Parathyroid adenoma (tissue), 2 donors: ENCODE data around the gene MRPS7.

Experiments
- H2AFZ ChIP-seq: fragments of 300-600 bp; sonication (generic); one replicate; pipeline ENCODE4 v1.7.0; 2017; ENCODE audit warnings: antibody characterized with exemption, mild to moderate bottlenecking
- H3K27ac ChIP-seq: fragments of 300-600 bp; sonication (generic); one replicate; pipeline ENCODE4 v1.7.0; 2017
- H3K27me3 ChIP-seq: fragments of 300-600 bp; sonication (generic); one replicate; pipeline ENCODE4 v1.7.0; 2017; ENCODE audit warnings: low read length; ENCODE audit not compliant: control insufficient read depth, insufficient read depth
- H3K36me3 ChIP-seq: fragments of 300-600 bp; sonication (generic); one replicate; pipeline ENCODE4 v1.7.0; 2017; ENCODE audit warnings: low read length; ENCODE audit not compliant: control insufficient read depth, insufficient read depth
- H3K4me1 ChIP-seq: fragments of 300-600 bp; sonication (generic); one replicate; pipeline ENCODE4 v1.7.0; 2017; ENCODE audit warnings: control low read depth
- H3K4me2 ChIP-seq: fragments of 300-600 bp; sonication (generic); one replicate; pipeline ENCODE4 v1.7.0; 2017; ENCODE audit warnings: low read length
- H3K4me3 ChIP-seq: fragments of 300-600 bp; sonication (generic); one replicate; pipeline ENCODE4 v1.7.0; 2017; ENCODE audit warnings: low read depth, low read length
- H3K79me2 ChIP-seq: fragments of 300-600 bp; sonication (generic); one replicate; pipeline ENCODE4 v1.7.0; 2017; ENCODE audit warnings: control low read depth
- H3K9ac ChIP-seq: fragments of 300-600 bp; sonication (generic); one replicate; pipeline ENCODE4 v1.7.0; 2017; ENCODE audit warnings: mild to moderate bottlenecking
- H3K9me3 ChIP-seq: fragments of 300-600 bp; sonication (generic); one replicate; pipeline ENCODE4 v1.7.0; 2017; ENCODE audit warnings: low read length; ENCODE audit not compliant: control insufficient read depth
- CTCF ChIP-seq: fragments of 300-600 bp; sonication (generic); IDR thresholded peaks from one replicate; pipeline ENCODE4 v1.7.0; 2017; ENCODE audit warnings: antibody characterized with exemption, mild to moderate bottlenecking
- donor health status: primary hyperparathyroidism.

Gene MRPS7

DNA sequence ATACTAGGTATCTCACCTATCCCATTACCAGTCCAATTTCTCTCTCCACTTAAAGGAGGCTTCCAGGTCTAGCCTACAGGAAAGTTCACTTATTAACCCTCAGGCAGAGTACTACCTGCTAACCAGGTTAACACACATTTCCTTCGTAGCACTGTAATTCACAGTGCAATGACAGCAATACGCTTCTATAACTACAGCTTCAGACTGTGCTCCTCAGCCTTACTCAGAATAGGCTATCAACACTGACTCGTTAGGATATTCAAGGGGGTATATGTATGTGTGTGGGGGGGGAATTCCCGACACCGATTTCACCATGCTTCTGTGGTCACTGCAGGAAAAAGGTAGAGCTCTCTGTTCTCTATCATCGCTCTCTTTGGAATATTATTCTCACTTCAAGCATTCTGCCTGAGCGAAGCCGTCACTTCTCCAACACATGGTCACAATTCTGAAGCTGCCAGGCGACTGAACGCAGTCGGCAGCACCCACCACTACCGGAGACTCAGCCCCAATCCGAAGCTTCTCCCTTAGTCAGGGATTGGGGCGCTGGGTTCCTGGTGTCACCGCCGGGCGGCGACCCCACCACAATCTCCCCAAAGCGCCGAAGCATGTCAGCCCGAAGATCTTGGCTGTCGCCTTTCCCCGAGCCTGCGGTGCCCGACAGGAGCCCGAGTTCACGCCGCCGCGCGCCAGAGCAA is 891 bp upstream of the MRPS7 start:
- Histone ChIP-seq H3K4me3 (peak overlapping the region; percentile 95), H3K27me3 (no peaks in the 10 kb centered on the region), H3K36me3 (no peaks in the 10 kb centered on the region), H3K4me1 (peaks cover 16% of the 10 kb centered on the region), H3K4me2 (peak overlapping the region; percentile 97), H3K27ac (peak overlapping the region; percentile 98), H3K79me2 (peaks cover 54% of the 10 kb centered on the region), H2AFZ (peak overlapping the region; percentile 92), H3K9me3 (no peaks in the 10 kb centered on the region), H3K9ac (peak overlapping the region; percentile 92)
- TF ChIP-seq CTCF, result no peak

DNA sequence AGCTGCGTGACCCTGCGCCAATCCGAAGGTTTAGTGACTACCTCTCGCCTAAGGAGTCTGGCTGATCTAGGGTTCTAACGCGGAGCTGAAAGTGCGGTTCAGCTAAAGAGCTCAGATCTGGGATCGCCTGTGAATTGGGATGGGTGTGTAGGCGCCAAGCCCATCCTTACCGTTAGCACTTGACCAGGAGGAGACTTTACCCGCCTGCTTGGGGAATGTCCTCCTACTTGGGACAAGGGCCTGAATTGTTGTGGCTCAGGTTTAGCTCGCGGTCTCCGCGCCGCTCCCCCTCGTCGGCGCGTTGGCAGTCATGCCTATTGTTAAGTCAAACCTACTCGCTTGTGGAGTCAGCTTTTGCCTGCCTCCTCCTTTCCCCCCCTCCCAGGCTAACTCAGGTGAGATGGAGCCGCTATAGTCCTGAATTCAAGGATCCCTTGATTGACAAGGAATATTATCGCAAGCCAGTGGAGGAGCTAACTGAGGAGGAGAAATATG is 480 bp downstream of the MRPS7 start:
- H2AFZ ChIP-seq, result peak overlapping the region; percentile 92
- no peaks in the 10 kb centered on the region for H3K27me3 ChIP-seq
- H3K9me3 ChIP-seq, result no peaks in the 10 kb centered on the region
- peaks cover 16% of the 10 kb centered on the region for H3K4me1 ChIP-seq
- H3K79me2 ChIP-seq, result peaks cover 49% of the 10 kb centered on the region
- no peak for TF ChIP-seq CTCF
- H3K27ac ChIP-seq, result peak overlapping the region; percentile 98
- H3K4me3 ChIP-seq, result peak overlapping the region; percentile 95
- H3K9ac ChIP-seq, result peak overlapping the region; percentile 92
- H3K36me3 ChIP-seq, result no peaks in the 10 kb centered on the region
- H3K4me2 ChIP-seq, result peak overlapping the region; percentile 97

GRCh38 chr17:75263055-75263454 is 1.4 kb downstream of the MRPS7 start:
- peak overlapping the region; percentile 97 for H3K4me2 ChIP-seq
- H3K9ac ChIP-seq, result no peak overlapping the region
- no peaks in the 10 kb centered on the region for H3K36me3 ChIP-seq
- no peak overlapping the region for H3K27ac ChIP-seq
- H3K79me2 ChIP-seq, result peaks cover 42% of the 10 kb centered on the region
- TF ChIP-seq CTCF, result no peak
- no peaks in the 10 kb centered on the region for H3K27me3 ChIP-seq
- no peaks in the 10 kb centered on the region for H3K9me3 ChIP-seq
- no peak overlapping the region for H3K4me3 ChIP-seq
- peaks cover 22% of the 10 kb centered on the region for H3K4me1 ChIP-seq
- no peak overlapping the region for H2AFZ ChIP-seq

GRCh38 chr17:75265614-75266315 is 4.1 kb downstream of the MRPS7 start:
- H3K4me1 ChIP-seq, result peaks cover 21% of the 10 kb centered on the region

More at GRCh38 chr17:75265614-75266315, 4.1 kb downstream of the MRPS7 start:
- Histone ChIP-seq H3K4me2 (no peak overlapping the region), H3K27me3 (no peaks in the 10 kb centered on the region), H3K27ac (no peak overlapping the region), H3K79me2 (peaks cover 15% of the 10 kb centered on the region), H3K4me3 (no peak overlapping the region), H3K9me3 (no peaks in the 10 kb centered on the region), H3K9ac (no peak overlapping the region), H3K36me3 (no peaks in the 10 kb centered on the region), H2AFZ (no peak overlapping the region)
- TF ChIP-seq CTCF, result no peak
